Small intestine (tissue), 16 donors: Measurements from ENCODE around the gene ZNF787. TPM values are rescaled to one million over a fixed set of nuclear protein-coding genes. Genes with fewer than 3 reads are reported as not detected.

Experiments
- DNase-seq, 2 donors: peaks; one replicate each; pipeline versions ENCODE4 v3.0.0 to v3.0.0-alpha.2; 2013
- FAIRE-seq: peaks from 2 replicates; lab custom pipeline; 2012; peaks lifted over from hg19 to GRCh38; lab: Jason Lieb, UNC
- H3K27ac ChIP-seq, 3 donors: one replicate each; pipeline ENCODE4 v1.5.1; 2013; ENCODE audit warnings: low read length in 2 of 3, mild to moderate bottlenecking in 2 of 3, control low read depth in 1 of 3, inconsistent platforms in 1 of 3, low read depth in 1 of 3, moderate library complexity in 1 of 3
- H3K27me3 ChIP-seq, 3 donors: one replicate each; pipeline ENCODE4 v1.6.1; 2013; ENCODE audit warnings: low read length in 3 of 3, inconsistent platforms in 1 of 3; ENCODE audit not compliant: control insufficient read depth in 3 of 3, insufficient read depth in 3 of 3
- H3K36me3 ChIP-seq, 3 donors: one replicate each; pipeline ENCODE4 v1.6.1; 2013; ENCODE audit warnings: low read length in 3 of 3, inconsistent platforms in 1 of 3, low read depth in 1 of 3, mild to moderate bottlenecking in 1 of 3, moderate library complexity in 1 of 3; ENCODE audit not compliant: control insufficient read depth in 3 of 3, insufficient read depth in 2 of 3
- H3K4me1 ChIP-seq, 3 donors: one replicate each; pipeline ENCODE4 v1.6.1; 2013; ENCODE audit warnings: low read length in 2 of 3, inconsistent platforms in 1 of 3, low read depth in 1 of 3, mild to moderate bottlenecking in 1 of 3, moderate library complexity in 1 of 3; ENCODE audit not compliant: control insufficient read depth in 3 of 3, insufficient read depth in 2 of 3
- H3K4me3 ChIP-seq, 3 donors: one replicate each; pipeline ENCODE4 v1.5.1; 2013; ENCODE audit warnings: low read length in 3 of 3, control low read depth in 1 of 3, inconsistent platforms in 1 of 3, low read depth in 1 of 3, mild to moderate bottlenecking in 1 of 3, moderate library complexity in 1 of 3
- H3K9me3 ChIP-seq, 2 donors: one replicate each; pipeline ENCODE4 v1.6.1; 2013; ENCODE audit warnings: low read depth in 1 of 2, low read length in 1 of 2; ENCODE audit not compliant: control insufficient read depth in 2 of 2, insufficient read depth in 1 of 2
- WGBS, 3 donors: extraction: QIAGEN DNeasy Blood & Tissue Kit; methylation state at CpG; one replicate each; pipeline ENCODE4 v1.1.7; 2013; 5-methylcytosine and 5-hydroxymethylcytosine counted together
- long read RNA-seq, 10 donors: transcript quantifications; one replicate each; lab custom pipeline, GENCODE V29; 2026
- polyA plus RNA-seq, 4 donors: library from polyadenylated mRNA; stranded (reverse) in 3 of 4; unstranded in 1 of 4; fragments of 200-250 nt in 3 of 4; fragments of 120-200 nt in 1 of 4; gene quantifications; one replicate each; pipeline versions ENCODE4 v1.2.1 to v1.2.3, GENCODE V29; 2013
- donor health status: healthy with polysubstance abuse.
- donor health status: control.
- donor health status: control.
- donor health status: Bipolar disorder and iron deficiency.
- donor health status: healthy.

Gene ZNF787
- 10 to 100 TPM; 29.9 to 34.9 (median 31.8) TPM for polyA plus RNA-seq
- long read RNA-seq, donor 1, transcript ZNF787-203 (3 exons, 1,925 nt), result major isoform, 23 of 25 reads
- long read RNA-seq, donor 1, partial matches to known transcripts, result 0 of 25 reads
- long read RNA-seq, donor 1, other reads (novel, unspliced or antisense), result 0 of 25 reads
- long read RNA-seq, donor 2, partial matches to known transcripts, result 0 of 4 reads
- long read RNA-seq, donor 2, other reads (novel, unspliced or antisense), result 0 of 4 reads
- long read RNA-seq, donor 3, transcript ZNF787-203 (3 exons, 1,925 nt), result major isoform, 10 of 21 reads
- long read RNA-seq, donor 3, partial matches to known transcripts, result 10 of 21 reads
- long read RNA-seq, donor 3, other reads (novel, unspliced or antisense), result 0 of 21 reads
- long read RNA-seq, donor 4, result 0 reads
- long read RNA-seq, donor 5, partial matches to known transcripts, result 0 of 3 reads
- long read RNA-seq, donor 5, other reads (novel, unspliced or antisense), result 0 of 3 reads
- long read RNA-seq, donor 6, transcript ZNF787-203 (3 exons, 1,925 nt), result major isoform, 5 of 6 reads
- long read RNA-seq, donor 6, partial matches to known transcripts, result 0 of 6 reads
- long read RNA-seq, donor 6, other reads (novel, unspliced or antisense), result 0 of 6 reads
- long read RNA-seq, donor 7, transcript ZNF787-203 (3 exons, 1,925 nt), result major isoform, 20 of 20 reads
- long read RNA-seq, donor 7, partial matches to known transcripts, result 0 of 20 reads
- long read RNA-seq, donor 7, other reads (novel, unspliced or antisense), result 0 of 20 reads
- long read RNA-seq, donor 8, result 0 reads
- long read RNA-seq, donor 9, partial matches to known transcripts, result 0 of 1 reads
- long read RNA-seq, donor 9, other reads (novel, unspliced or antisense), result 0 of 1 reads
- long read RNA-seq, donor 10, transcript ZNF787-203 (3 exons, 1,925 nt), result major isoform, 13 of 13 reads
- long read RNA-seq, donor 10, partial matches to known transcripts, result 0 of 13 reads
- long read RNA-seq, donor 10, other reads (novel, unspliced or antisense), result 0 of 13 reads

GRCh38 chr19:56121180-56122167, at the start of gene ZNF787:
TSS of gene ZNF787 (minus strand) at chr19:56121295. CDS start at chr19:56103217, 18,078 bp downstream.
- H3K9me3 ChIP-seq, result no peaks in the 10 kb centered on the region
- FAIRE-seq (no peak), DNase-seq (peak; percentile 95 to 99)
- H3K36me3 ChIP-seq, result peaks cover 0 to 32% (median 0%) of the 10 kb centered on the region in 3 donors
- no peaks in the 10 kb centered on the region for H3K27me3 ChIP-seq
- peak within 1 kb of the TSS; percentile 88 to 97 (median 94) for H3K27ac ChIP-seq
- 6 to 9% (median 8%) methylated on average over 46 to 74 of the region's 74 CpGs for WGBS, 3 donors
- H3K4me3 ChIP-seq, result peak within 1 kb of the TSS; percentile 67 to 90 (median 80)
- H3K4me1 ChIP-seq, result peaks cover 3 to 19% (median 9%) of the 10 kb centered on the region in 3 donors

- WGBS, 3 donors, result 18 to 54% (median 25%) methylated on average over 14 of the region's 14 CpGs
- Histone ChIP-seq H3K27me3 (peaks cover 0 to 4% (median 2%) of the 10 kb centered on the region in 3 donors), H3K4me3 (no peak overlapping the region), H3K36me3 (no peaks in the 10 kb centered on the region), H3K27ac (no peak overlapping the region), H3K4me1 (no peaks in the 10 kb centered on the region), H3K9me3 (no peaks in the 10 kb centered on the region)
- DNase-seq (peak; percentile 37 to 83), FAIRE-seq (no peak)
These were observed 49.2 kb upstream of the ZNF787 start for GRCh38 chr19:56170261-56170660.

- H3K9me3 ChIP-seq, result no peaks in the 10 kb centered on the region
- no peak for DNase-seq
- no peaks in the 10 kb centered on the region for H3K36me3 ChIP-seq
- no peaks in the 10 kb centered on the region for H3K27me3 ChIP-seq
- FAIRE-seq, result no peak
- no peak overlapping the region for H3K4me3 ChIP-seq
- H3K4me1 ChIP-seq, result no peaks in the 10 kb centered on the region
- 43 to 56% (median 44%) methylated on average over 7 of the region's 7 CpGs for WGBS, 3 donors
- no peak overlapping the region for H3K27ac ChIP-seq
These were observed 46.0 kb upstream of the ZNF787 start for GRCh38 chr19:56167064-56167578.

DNA sequence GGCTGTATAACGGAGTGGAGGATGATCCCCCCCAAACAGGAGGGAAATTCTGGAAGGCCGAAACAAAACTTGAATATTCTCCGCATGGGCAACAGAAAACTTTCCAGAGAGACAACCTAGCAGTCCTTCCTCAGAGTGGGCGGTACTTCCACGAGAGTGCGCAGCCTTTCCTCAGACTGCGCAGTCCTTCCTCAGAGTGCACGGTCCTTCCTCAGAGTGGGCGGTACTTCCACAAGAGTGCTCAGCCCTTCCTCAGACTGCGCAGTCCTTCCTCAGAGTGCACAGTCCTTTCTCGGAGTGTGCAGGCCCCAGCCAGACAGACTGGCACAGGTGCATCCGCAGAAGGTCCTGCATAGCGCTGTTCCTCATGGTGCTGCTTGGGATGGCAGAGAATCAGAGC, 42.0 kb upstream of the ZNF787 start:
- FAIRE-seq (no peak), DNase-seq (no peak)
- no peaks in the 10 kb centered on the region for H3K27me3 ChIP-seq
- H3K27ac ChIP-seq, result no peak overlapping the region
- H3K4me1 ChIP-seq, result no peaks in the 10 kb centered on the region
- H3K9me3 ChIP-seq, result no peaks in the 10 kb centered on the region
- peaks cover 10 to 27% (median 11%) of the 10 kb centered on the region in 3 donors for H3K36me3 ChIP-seq
- H3K4me3 ChIP-seq, result no peak overlapping the region
- WGBS, 3 donors, result 91 to 96% (median 93%) methylated on average over 13 of the region's 13 CpGs

- H3K27me3 ChIP-seq, result no peaks in the 10 kb centered on the region
- H3K4me3 ChIP-seq, result no peak overlapping the region
- no peak for FAIRE-seq
- H3K36me3 ChIP-seq, result peaks cover 10 to 33% (median 11%) of the 10 kb centered on the region in 3 donors
- H3K27ac ChIP-seq, result no peak overlapping the region
- 57 to 72% (median 63%) methylated on average over 9 of the region's 9 CpGs for WGBS, 3 donors
- DNase-seq, result no peak
- H3K4me1 ChIP-seq, result no peaks in the 10 kb centered on the region
- H3K9me3 ChIP-seq, result no peaks in the 10 kb centered on the region
These were observed 41.2 kb upstream of the ZNF787 start for GRCh38 chr19:56162258-56162657.

DNA sequence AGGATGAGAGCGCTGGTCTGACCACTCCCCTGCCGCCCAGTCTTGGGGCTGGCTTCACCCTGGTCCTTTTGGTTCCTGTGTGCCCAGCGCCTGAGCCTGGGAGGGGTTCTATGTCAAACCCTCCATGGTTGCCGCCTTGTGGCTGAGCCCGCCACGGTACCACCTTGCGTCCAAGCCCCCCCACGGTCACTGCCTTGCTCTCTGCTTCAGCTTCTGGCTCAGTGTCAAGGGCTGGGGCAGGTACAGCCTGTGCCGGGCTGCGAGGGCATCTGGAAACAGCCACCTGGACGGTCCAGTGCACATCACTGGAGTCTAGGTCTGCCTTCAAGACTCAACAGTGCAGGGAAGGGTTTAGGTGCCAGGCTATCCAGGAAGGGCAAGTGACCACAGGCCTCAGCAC, 40.4 kb upstream of the ZNF787 start:
- DNase-seq (no peak), FAIRE-seq (no peak)
- H3K4me3 ChIP-seq, result no peak overlapping the region
- peaks cover 10 to 40% (median 11%) of the 10 kb centered on the region in 3 donors for H3K36me3 ChIP-seq
- 93 to 95% (median 93%) methylated on average over 11 of the region's 11 CpGs for WGBS, 3 donors
- H3K4me1 ChIP-seq, result no peaks in the 10 kb centered on the region
- no peak overlapping the region for H3K27ac ChIP-seq
- no peaks in the 10 kb centered on the region for H3K9me3 ChIP-seq
- no peaks in the 10 kb centered on the region for H3K27me3 ChIP-seq

DNA sequence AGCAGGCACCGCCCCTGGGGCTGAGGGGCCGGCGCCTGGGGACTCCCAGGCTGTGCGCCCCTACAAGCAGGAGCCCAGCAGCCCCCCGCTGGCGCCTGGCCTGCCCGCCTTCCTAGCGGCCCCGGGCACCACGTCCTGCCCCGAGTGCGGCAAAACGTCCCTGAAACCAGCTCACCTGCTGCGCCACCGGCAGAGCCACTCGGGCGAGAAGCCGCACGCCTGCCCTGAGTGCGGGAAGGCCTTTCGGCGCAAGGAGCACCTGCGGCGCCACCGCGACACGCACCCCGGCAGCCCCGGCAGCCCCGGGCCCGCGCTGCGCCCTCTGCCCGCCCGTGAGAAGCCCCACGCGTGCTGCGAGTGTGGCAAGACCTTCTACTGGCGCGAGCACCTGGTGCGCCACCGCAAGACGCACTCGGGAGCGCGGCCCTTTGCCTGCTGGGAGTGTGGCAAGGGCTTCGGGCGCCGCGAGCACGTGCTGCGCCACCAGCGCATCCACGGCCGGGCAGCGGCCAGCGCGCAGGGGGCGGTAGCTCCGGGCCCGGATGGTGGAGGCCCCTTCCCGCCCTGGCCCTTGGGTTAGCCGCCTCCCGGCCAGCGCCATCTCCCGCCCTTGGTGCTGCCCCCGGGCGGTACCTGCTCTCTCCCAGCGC, 38.7 kb upstream of the ZNF787 start:
- H3K27me3 ChIP-seq, result no peaks in the 10 kb centered on the region
- no peak overlapping the region for H3K4me3 ChIP-seq
- 97 to 98% (median 97%) methylated on average over 54 to 69 of the region's 69 CpGs for WGBS, 3 donors
- FAIRE-seq (no peak), DNase-seq (no peak)
- no peaks in the 10 kb centered on the region for H3K9me3 ChIP-seq
- no peak overlapping the region for H3K27ac ChIP-seq
- peaks cover 10 to 57% (median 11%) of the 10 kb centered on the region in 3 donors for H3K36me3 ChIP-seq
- H3K4me1 ChIP-seq, result no peaks in the 10 kb centered on the region
